GM12872 (cell line): ENCODE measurements around the gene DTX3.

Source experiments
- CTCF ChIP-seq: IDR thresholded peaks from 3 replicates; pipeline ENCODE4 v1.5.1; 2011; ENCODE audit warnings: low read depth, mild to moderate bottlenecking, low read length, moderate library complexity; ENCODE audit not compliant: insufficient read depth

DTX3 gene

GRCh38 chr12:57605811-57606311 lies 1.2 kb downstream of the DTX3 start:
- TF ChIP-seq CTCF: no peak

GRCh38 chr12:57606399-57606798 lies 1.8 kb downstream of the DTX3 start:
- TF ChIP-seq CTCF: no peak

GRCh38 chr12:57606821-57607220 lies 2.2 kb downstream of the DTX3 start:
- no peak for TF ChIP-seq CTCF

- TF ChIP-seq CTCF: no peak
These were observed 3.5 kb downstream of the DTX3 start for GRCh38 chr12:57607958-57608663.

- no peak for TF ChIP-seq CTCF
These were observed 4.6 kb downstream of the DTX3 start for GRCh38 chr12:57609101-57609780.

GRCh38 chr12:57609781-57610553 lies 5.3 kb downstream of the DTX3 start:
- TF ChIP-seq CTCF: no peak

GRCh38 chr12:57610554-57611107 lies 6.0 kb downstream of the DTX3 start:
- TF ChIP-seq CTCF: no peak
